ENCODE measurements around the gene WDR70. TPM values are rescaled to one million over a fixed set of nuclear protein-coding genes. Genes with fewer than 3 reads are reported as not detected.

Gene WDR70
- total and polyA plus RNA-seq, 4 donors = 4.0 to 17.7 (median 14.5) TPM

DNA sequence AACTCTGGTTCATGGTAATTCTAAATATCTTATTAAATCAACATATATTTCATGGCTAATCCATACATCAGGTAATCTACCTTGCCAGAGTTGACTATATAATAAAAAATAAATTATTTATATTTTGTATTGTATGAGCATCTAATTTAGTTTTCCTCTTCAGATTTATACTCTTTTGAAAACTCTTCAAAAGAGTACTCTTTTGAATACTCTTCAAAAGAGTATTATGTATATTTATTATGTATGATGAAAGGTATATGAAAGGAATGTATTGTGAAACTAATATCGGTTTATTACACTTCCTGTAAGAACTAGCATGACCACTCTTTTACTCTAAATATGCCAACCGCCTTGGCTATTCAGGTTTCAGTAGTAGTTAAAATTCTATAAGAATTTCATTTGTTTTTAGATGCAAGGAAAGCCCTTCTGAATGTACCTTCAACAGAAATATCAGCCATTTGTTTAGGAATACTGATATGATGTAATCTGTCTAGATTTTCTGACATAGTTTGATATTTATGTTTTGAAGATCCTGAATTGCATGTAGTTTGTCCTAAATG, 178.7 kb downstream of the WDR70 start (continued):
- TF ChIP-seq, protein P1, sequence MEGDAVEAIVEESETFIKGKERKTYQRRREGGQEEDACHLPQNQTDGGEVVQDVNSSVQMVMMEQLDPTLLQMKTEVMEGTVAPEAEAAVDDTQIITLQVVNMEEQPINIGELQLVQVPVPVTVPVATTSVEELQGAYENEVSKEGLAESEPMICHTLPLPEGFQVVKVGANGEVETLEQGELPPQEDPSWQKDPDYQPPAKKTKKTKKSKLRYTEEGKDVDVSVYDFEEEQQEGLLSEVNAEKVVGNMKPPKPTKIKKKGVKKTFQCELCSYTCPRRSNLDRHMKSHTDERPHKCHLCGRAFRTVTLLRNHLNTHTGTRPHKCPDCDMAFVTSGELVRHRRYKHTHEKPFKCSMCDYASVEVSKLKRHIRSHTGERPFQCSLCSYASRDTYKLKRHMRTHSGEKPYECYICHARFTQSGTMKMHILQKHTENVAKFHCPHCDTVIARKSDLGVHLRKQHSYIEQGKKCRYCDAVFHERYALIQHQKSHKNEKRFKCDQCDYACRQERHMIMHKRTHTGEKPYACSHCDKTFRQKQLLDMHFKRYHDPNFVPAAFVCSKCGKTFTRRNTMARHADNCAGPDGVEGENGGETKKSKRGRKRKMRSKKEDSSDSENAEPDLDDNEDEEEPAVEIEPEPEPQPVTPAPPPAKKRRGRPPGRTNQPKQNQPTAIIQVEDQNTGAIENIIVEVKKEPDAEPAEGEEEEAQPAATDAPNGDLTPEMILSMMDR (IDR thresholded peaks at IDR 0.05; ENCODE audit: low read depth, low read length, missing input control) = no peak
- TF ChIP-seq FOXA2 (IDR thresholded peaks at IDR 0.05) = no peak
- TF ChIP-seq, protein P2, sequence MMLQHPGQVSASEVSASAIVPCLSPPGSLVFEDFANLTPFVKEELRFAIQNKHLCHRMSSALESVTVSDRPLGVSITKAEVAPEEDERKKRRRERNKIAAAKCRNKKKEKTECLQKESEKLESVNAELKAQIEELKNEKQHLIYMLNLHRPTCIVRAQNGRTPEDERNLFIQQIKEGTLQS (IDR thresholded peaks at IDR 0.05) = no peak

DNA sequence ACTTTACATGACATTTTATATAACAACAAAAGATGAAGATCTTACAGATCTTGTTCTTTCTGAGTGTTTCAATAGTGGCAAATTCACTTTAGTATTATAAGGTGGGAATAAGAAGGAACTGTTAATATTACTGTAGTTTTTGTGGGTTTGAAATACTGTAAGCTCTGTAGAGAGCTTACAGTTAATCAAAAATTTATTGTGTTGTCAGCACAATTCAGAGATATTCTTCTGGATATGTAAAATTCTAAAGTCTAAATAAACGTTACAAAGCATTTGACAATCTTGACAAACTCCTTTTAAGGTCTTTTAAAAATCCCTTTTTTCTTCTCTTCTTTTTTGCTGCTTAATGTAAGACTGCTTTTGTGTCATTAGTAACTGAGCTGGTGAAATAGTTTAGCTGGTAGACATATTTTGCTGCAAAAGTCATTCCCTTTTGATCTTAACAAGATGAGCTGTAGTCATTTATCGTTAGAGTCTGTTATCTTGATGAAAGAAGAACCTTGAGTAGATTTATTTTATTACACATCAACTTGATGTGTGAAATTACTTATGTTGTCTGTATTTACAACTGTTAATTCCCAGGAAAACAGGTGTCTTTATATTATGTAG, 186.0 kb downstream of the WDR70 start:
- no peak for DNase-seq (ENCODE audit: low spot score)
- Histone ChIP-seq H3K27ac (ENCODE audit: low read depth in 1 of 2, low read length in 2 of 2) (no peak overlapping the region), H3K4me3 (ENCODE audit: low read depth in 1 of 3, low read length in 3 of 3) (no peak overlapping the region), H3K36me3 (ENCODE audit: control insufficient read depth in 4 of 4, insufficient read depth in 3 of 4, low read depth in 1 of 4, low read length in 3 of 4) (no peaks in the 10 kb centered on the region), H3K9me3 (ENCODE audit: control insufficient read depth in 4 of 4, low read length in 3 of 4) (no peaks in the 10 kb centered on the region), H3K4me1 (ENCODE audit: control insufficient read depth in 4 of 4, insufficient read depth in 4 of 4, low read length in 3 of 4) (no peaks in the 10 kb centered on the region), H3K9ac (ENCODE audit: low read depth in 1 of 2, low read length in 2 of 2) (no peak overlapping the region), H3K27me3 (ENCODE audit: control insufficient read depth in 4 of 4, insufficient read depth in 4 of 4, low read length in 3 of 4) (no peaks in the 10 kb centered on the region)
- WGBS = 85% methylated on average over 2 of the region's 2 CpGs
- TF ChIP-seq, protein P3, sequence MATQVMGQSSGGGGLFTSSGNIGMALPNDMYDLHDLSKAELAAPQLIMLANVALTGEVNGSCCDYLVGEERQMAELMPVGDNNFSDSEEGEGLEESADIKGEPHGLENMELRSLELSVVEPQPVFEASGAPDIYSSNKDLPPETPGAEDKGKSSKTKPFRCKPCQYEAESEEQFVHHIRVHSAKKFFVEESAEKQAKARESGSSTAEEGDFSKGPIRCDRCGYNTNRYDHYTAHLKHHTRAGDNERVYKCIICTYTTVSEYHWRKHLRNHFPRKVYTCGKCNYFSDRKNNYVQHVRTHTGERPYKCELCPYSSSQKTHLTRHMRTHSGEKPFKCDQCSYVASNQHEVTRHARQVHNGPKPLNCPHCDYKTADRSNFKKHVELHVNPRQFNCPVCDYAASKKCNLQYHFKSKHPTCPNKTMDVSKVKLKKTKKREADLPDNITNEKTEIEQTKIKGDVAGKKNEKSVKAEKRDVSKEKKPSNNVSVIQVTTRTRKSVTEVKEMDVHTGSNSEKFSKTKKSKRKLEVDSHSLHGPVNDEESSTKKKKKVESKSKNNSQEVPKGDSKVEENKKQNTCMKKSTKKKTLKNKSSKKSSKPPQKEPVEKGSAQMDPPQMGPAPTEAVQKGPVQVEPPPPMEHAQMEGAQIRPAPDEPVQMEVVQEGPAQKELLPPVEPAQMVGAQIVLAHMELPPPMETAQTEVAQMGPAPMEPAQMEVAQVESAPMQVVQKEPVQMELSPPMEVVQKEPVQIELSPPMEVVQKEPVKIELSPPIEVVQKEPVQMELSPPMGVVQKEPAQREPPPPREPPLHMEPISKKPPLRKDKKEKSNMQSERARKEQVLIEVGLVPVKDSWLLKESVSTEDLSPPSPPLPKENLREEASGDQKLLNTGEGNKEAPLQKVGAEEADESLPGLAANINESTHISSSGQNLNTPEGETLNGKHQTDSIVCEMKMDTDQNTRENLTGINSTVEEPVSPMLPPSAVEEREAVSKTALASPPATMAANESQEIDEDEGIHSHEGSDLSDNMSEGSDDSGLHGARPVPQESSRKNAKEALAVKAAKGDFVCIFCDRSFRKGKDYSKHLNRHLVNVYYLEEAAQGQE (IDR thresholded peaks at IDR 0.05) = no peak
- no peak for TF ChIP-seq SP1 (IDR thresholded peaks at IDR 0.05)
- TF ChIP-seq FOXA1 (IDR thresholded peaks at IDR 0.05) = no peak
- no peak for TF ChIP-seq GABPA (IDR thresholded peaks at IDR 0.05 in 1 of 2, conservative IDR thresholded peaks at IDR 0.05 in 1 of 2)
- no peak for TF ChIP-seq YY1 (IDR thresholded peaks at IDR 0.05)
- TF ChIP-seq EGR1 (IDR thresholded peaks at IDR 0.05; ENCODE audit: low read depth in 2 of 2) = no peak
- no peak for TF ChIP-seq RAD21 (IDR thresholded peaks at IDR 0.05)

DNA sequence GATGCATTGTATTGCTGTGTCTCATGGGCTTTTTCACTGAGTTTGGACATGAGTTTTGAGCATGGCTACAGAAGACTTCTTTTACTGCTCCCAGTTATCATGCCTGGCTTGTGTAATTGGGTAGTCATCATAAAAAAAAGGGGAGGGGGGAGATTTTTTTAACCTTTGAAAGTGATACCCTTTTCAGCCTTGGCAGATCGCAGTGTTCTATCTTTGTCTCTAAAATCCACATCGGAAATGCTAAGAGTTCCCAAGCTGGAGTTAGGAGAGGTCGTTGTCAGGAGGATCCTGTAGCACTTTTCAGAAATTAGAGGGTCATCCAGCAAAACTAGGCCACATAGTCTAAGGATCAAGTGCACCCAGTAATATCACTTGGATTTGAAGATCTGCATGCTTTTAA, 188.4 kb downstream of the WDR70 start:
- Histone ChIP-seq H3K4me3 (ENCODE audit: low read depth in 1 of 3, low read length in 3 of 3) (no peak overlapping the region), H3K9me3 (ENCODE audit: control insufficient read depth in 4 of 4, low read length in 3 of 4) (no peaks in the 10 kb centered on the region), H3K27me3 (ENCODE audit: control insufficient read depth in 4 of 4, insufficient read depth in 4 of 4, low read length in 3 of 4) (no peaks in the 10 kb centered on the region), H3K4me1 (ENCODE audit: control insufficient read depth in 4 of 4, insufficient read depth in 4 of 4, low read length in 3 of 4) (no peaks in the 10 kb centered on the region), H3K9ac (ENCODE audit: low read depth in 1 of 2, low read length in 2 of 2) (no peak overlapping the region), H3K36me3 (ENCODE audit: control insufficient read depth in 4 of 4, insufficient read depth in 3 of 4, low read depth in 1 of 4, low read length in 3 of 4) (no peaks in the 10 kb centered on the region), H3K27ac (ENCODE audit: low read depth in 1 of 2, low read length in 2 of 2) (no peak overlapping the region)
- WGBS = 88% methylated on average over 3 of the region's 3 CpGs
- no peak for DNase-seq (ENCODE audit: low spot score)
- TF ChIP-seq SP1 (IDR thresholded peaks at IDR 0.05) (no peak), RAD21 (IDR thresholded peaks at IDR 0.05) (no peak), NR2F2 (IDR thresholded peaks at IDR 0.05) (no peak), TAF1 (conservative IDR thresholded peaks at IDR 0.05) (no peak), HNF4G (IDR thresholded peaks at IDR 0.05) (no peak), FOXA1 (IDR thresholded peaks at IDR 0.05) (no peak), FOXA2 (IDR thresholded peaks at IDR 0.05) (no peak), HNF4A (conservative IDR thresholded peaks at IDR 0.05) (no peak)
- TF ChIP-seq, protein P4, sequence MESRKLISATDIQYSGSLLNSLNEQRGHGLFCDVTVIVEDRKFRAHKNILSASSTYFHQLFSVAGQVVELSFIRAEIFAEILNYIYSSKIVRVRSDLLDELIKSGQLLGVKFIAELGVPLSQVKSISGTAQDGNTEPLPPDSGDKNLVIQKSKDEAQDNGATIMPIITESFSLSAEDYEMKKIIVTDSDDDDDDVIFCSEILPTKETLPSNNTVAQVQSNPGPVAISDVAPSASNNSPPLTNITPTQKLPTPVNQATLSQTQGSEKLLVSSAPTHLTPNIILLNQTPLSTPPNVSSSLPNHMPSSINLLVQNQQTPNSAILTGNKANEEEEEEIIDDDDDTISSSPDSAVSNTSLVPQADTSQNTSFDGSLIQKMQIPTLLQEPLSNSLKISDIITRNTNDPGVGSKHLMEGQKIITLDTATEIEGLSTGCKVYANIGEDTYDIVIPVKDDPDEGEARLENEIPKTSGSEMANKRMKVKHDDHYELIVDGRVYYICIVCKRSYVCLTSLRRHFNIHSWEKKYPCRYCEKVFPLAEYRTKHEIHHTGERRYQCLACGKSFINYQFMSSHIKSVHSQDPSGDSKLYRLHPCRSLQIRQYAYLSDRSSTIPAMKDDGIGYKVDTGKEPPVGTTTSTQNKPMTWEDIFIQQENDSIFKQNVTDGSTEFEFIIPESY (IDR thresholded peaks at IDR 0.05) = no peak
- TF ChIP-seq, protein P5, sequence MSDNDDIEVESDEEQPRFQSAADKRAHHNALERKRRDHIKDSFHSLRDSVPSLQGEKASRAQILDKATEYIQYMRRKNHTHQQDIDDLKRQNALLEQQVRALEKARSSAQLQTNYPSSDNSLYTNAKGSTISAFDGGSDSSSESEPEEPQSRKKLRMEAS (IDR thresholded peaks at IDR 0.05) = no peak
- TF ChIP-seq, protein P1 (IDR thresholded peaks at IDR 0.05; ENCODE audit: low read depth, low read length, missing input control) = no peak

Measured in liver (tissue), 9 donors.